Uterus (tissue), 2 donors: ENCODE results near the gene ACSL4.
"Not testable (repeated sequence)": the region's sequence is repeated elsewhere in the genome, so short reads cannot be mapped to it uniquely, and the experiment has no call there.

Experiments used
- CTCF ChIP-seq, 4 experiments: fragments of 200-600 bp in 2 of 4; fragments of 450-650 bp in 2 of 4; sonication (generic) in 2 of 4; IDR thresholded peaks; one replicate each; pipeline ENCODE4 v1.5.1; 2016 to 2019; ENCODE audit warnings: antibody characterized with exemption in 4 of 4, mild to moderate bottlenecking in 2 of 4, moderate library complexity in 1 of 4
- POLR2A ChIP-seq, 2 donors: fragments of 450-650 bp; IDR thresholded peaks; one replicate each; pipeline ENCODE4 v1.6.1; 2016; ENCODE audit warnings: antibody characterized with exemption in 2 of 2, mild to moderate bottlenecking in 1 of 2, moderate library complexity in 1 of 2

- not testable (repeated sequence) for TF ChIP-seq POLR2A, CTCF (IDR thresholded peaks at IDR 0.05)
These were observed 88.4 kb downstream of the ACSL4 start for GRCh38 chrX:109644671-109645070.
